PC-9 (cell line): ENCODE measurements around the gene LGALS12. TPM values are rescaled to one million over a fixed set of nuclear protein-coding genes. Genes with fewer than 3 reads are reported as not detected.

ENCODE experiments used
- BruUV-seq: library from RNA; stranded (reverse); fragments of 400-500 nt; replicated peaks from 2 replicates; lab custom pipeline; 2021; lab: Mats Ljungman, UMichigan
- CTCF ChIA-PET: fragments of 300-600 bp; sonication (Branson Sonifier 250); formaldehyde crosslinking; loops from one replicate; lab custom pipeline; 2022; ENCODE audit warnings: antibody characterized with exemption; lab: Charles Lee
- POLR2A ChIA-PET: fragments of 300-600 bp; sonication (Branson Sonifier 250); formaldehyde crosslinking; loops from one replicate; lab custom pipeline; 2022; ENCODE audit warnings: antibody characterized with exemption; ENCODE audit not compliant: unreplicated experiment; lab: Charles Lee
- DNase-seq, 2 experiments: peaks; one replicate each; pipeline versions ENCODE4 v3.0.0 to v3.0.0-alpha.2; 2015 to 2022; ENCODE audit warnings: mixed read lengths in 1 of 2
- H2AFZ ChIP-seq: fragments of 200-600 bp; sonication (generic); 2 replicates; pipeline ENCODE4 v1.8.1; 2017; ENCODE audit warnings: antibody characterized with exemption
- H3F3A ChIP-seq: fragments of 200-600 bp; sonication (generic); 2 replicates; pipeline ENCODE4 v1.8.1; 2017; ENCODE audit warnings: antibody characterized with exemption, mild to moderate bottlenecking, low read depth; ENCODE audit not compliant: insufficient read depth
- H3K27ac ChIP-seq: fragments of 200-600 bp; sonication (generic); 2 replicates; pipeline ENCODE4 v1.6.1; 2016; ENCODE audit warnings: mixed run types
- H3K27me3 ChIP-seq: fragments of 200-600 bp; sonication (generic); 2 replicates; pipeline ENCODE4 v1.6.1; 2016; ENCODE audit warnings: low read depth, mixed run types; ENCODE audit not compliant: insufficient read depth
- H3K36me3 ChIP-seq: fragments of 200-600 bp; sonication (generic); 2 replicates; pipeline ENCODE4 v1.6.1; 2016; ENCODE audit warnings: low read depth, mixed run types
- H3K4me1 ChIP-seq: fragments of 200-600 bp; sonication (generic); replicated peaks from 2 replicates; pipeline ENCODE4 v1.6.1; 2016; ENCODE audit warnings: mixed run types; ENCODE audit not compliant: insufficient read depth
- H3K4me2 ChIP-seq: fragments of 200-600 bp; sonication (generic); 2 replicates; pipeline ENCODE4 v1.6.1; 2017; ENCODE audit warnings: mixed run types
- H3K4me3 ChIP-seq: fragments of 200-600 bp; sonication (generic); 2 replicates; pipeline ENCODE4 v1.6.1; 2016; ENCODE audit warnings: mixed run types
- H3K79me2 ChIP-seq: fragments of 200-600 bp; sonication (generic); 2 replicates; pipeline ENCODE4 v1.6.1; 2017; ENCODE audit warnings: low read depth, mixed run types
- H3K9me2 ChIP-seq: fragments of 200-600 bp; sonication (generic); 2 replicates; pipeline ENCODE4 v1.8.1; 2017; ENCODE audit warnings: mild to moderate bottlenecking; ENCODE audit not compliant: insufficient read depth
- H3K9me3 ChIP-seq: fragments of 200-600 bp; sonication (generic); 2 replicates; pipeline ENCODE4 v1.8.1; 2016; ENCODE audit warnings: low read depth; ENCODE audit not compliant: insufficient read depth
- H4K20me1 ChIP-seq: fragments of 200-600 bp; sonication (generic); 2 replicates; pipeline ENCODE4 v1.8.1; 2017; ENCODE audit not compliant: insufficient read depth
- CTCF ChIP-seq: fragments of 200-600 bp; sonication (generic); conservative IDR thresholded peaks from 2 replicates; pipeline ENCODE4 v1.6.1; 2017; ENCODE audit warnings: mixed run types, antibody characterized with exemption, mild to moderate bottlenecking, moderate library complexity
- EZH2 ChIP-seq: fragments of 200-600 bp; sonication (generic); IDR thresholded peaks from 2 replicates; pipeline ENCODE4 v1.8.0; 2017; ENCODE audit warnings: antibody characterized with exemption, low read depth
- intact Hi-C: fragments of 100-400 bp; cut with micrococcal nuclease; formaldehyde crosslinking; loops from one replicate; pipeline ENCODE4 v1.10.0; 2022; ENCODE audit not compliant: unreplicated experiment
- total RNA-seq: library from RNA; stranded (reverse); gene quantifications from 2 replicates; pipeline ENCODE4 v1.2.3, GENCODE V29; 2021

Gene LGALS12
- total RNA-seq, 1 experiment from 2014 or later, result not detected

GRCh38 chr11:63504054-63504453, 1.8 kb upstream of the LGALS12 start:
- intact Hi-C loops, result no loop called here
- Histone ChIP-seq H3K27me3 (no peaks in the 10 kb centered on the region), H3K4me1 (no peaks in the 10 kb centered on the region), H3F3A (no peaks in the 10 kb centered on the region), H3K27ac (no peak overlapping the region), H3K4me3 (no peak overlapping the region), H3K36me3 (no peaks in the 10 kb centered on the region), H2AFZ (no peak overlapping the region), H3K4me2 (no peak overlapping the region), H4K20me1 (no peaks in the 10 kb centered on the region), H3K79me2 (no peaks in the 10 kb centered on the region), H3K9me3 (peaks cover 11% of the 10 kb centered on the region), H3K9me2 (no peaks in the 10 kb centered on the region)
- no TSS peak for BruUV-seq
- ChIA-PET POLR2A (no interaction called here), CTCF (interaction anchor here (0.6 kb wide), 1 partner anchor 160 kb away, joined by 8 read pairs; no protein-coding TSS in a partner anchor)
- TF ChIP-seq CTCF (no peak), EZH2 (no peak)
- no peak for DNase-seq

GRCh38 chr11:63504933-63505586, 824 bp upstream of the LGALS12 start:
- no peak for DNase-seq
- no peaks in the 10 kb centered on the region for H3K79me2 ChIP-seq
- H4K20me1 ChIP-seq, result no peaks in the 10 kb centered on the region
- H3K27me3 ChIP-seq, result no peaks in the 10 kb centered on the region
- H3K9me2 ChIP-seq, result no peaks in the 10 kb centered on the region
- H3K36me3 ChIP-seq, result no peaks in the 10 kb centered on the region
- H3K4me3 ChIP-seq, result no peak overlapping the region
- no peak overlapping the region for H2AFZ ChIP-seq
- no peaks in the 10 kb centered on the region for H3K4me1 ChIP-seq
- no peak overlapping the region for H3K4me2 ChIP-seq
- H3F3A ChIP-seq, result no peaks in the 10 kb centered on the region
- no peak for TF ChIP-seq CTCF
- TF ChIP-seq EZH2, result no peak
- no TSS peak for BruUV-seq
- no peak overlapping the region for H3K27ac ChIP-seq
- ChIA-PET POLR2A (no interaction called here), CTCF (no interaction called here)
- intact Hi-C loops, result no loop called here
- peaks cover 3% of the 10 kb centered on the region for H3K9me3 ChIP-seq

GRCh38 chr11:63506876-63507275, 992 bp downstream of the LGALS12 start:
- no peak for DNase-seq
- Histone ChIP-seq H3K27ac (no peak overlapping the region), H3K4me3 (no peak overlapping the region), H3K9me2 (no peaks in the 10 kb centered on the region), H3K4me2 (no peak overlapping the region), H3K4me1 (no peaks in the 10 kb centered on the region), H4K20me1 (no peaks in the 10 kb centered on the region), H3F3A (no peaks in the 10 kb centered on the region), H3K36me3 (no peaks in the 10 kb centered on the region), H3K27me3 (no peaks in the 10 kb centered on the region), H2AFZ (no peak overlapping the region), H3K9me3 (no peaks in the 10 kb centered on the region), H3K79me2 (no peaks in the 10 kb centered on the region)
- intact Hi-C loops, result no loop called here
- TF ChIP-seq EZH2 (no peak), CTCF (no peak)
- no TSS peak for BruUV-seq
- POLR2A ChIA-PET, result no interaction called here
- CTCF ChIA-PET, result interaction anchor here (0.7 to 1.8 kb wide), 3 partner anchors 25 to 66 kb away, joined by 3 to 24 read pairs (median 4); no protein-coding TSS in a partner anchor
